HG03575 (cell line): ENCODE measurements around the gene TEX29.

Experiments used
- ATAC-seq: cut with Tn5 transposase; IDR thresholded peaks from one replicate; pipeline ENCODE4 v1.9.1; 2021; ENCODE audit not compliant: unreplicated experiment, insufficient number of reproducible peaks, low FRiP score; ENCODE audit errors: extremely low read depth

The TEX29 gene

DNA sequence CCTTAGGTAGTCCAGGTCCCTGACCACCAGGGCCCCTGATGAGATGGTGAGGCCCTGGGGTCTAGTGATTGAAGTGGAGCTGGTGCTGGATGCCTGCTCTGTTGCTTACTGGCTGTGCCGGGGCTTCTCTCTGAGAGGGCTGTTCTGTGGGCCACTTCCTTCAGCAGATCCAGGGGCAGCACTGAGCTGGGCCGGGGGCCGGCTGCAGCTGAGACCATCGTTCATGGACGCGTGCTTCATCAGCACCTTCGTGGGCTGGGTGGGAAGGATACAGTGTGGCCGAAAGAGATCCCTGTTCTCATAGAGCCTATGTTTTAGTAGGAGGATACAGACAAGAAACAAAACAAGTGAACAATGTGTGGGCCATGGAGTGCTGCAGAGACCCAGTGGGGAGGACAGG is 33.2 kb upstream of the TEX29 start:
- ATAC-seq = no peak

DNA sequence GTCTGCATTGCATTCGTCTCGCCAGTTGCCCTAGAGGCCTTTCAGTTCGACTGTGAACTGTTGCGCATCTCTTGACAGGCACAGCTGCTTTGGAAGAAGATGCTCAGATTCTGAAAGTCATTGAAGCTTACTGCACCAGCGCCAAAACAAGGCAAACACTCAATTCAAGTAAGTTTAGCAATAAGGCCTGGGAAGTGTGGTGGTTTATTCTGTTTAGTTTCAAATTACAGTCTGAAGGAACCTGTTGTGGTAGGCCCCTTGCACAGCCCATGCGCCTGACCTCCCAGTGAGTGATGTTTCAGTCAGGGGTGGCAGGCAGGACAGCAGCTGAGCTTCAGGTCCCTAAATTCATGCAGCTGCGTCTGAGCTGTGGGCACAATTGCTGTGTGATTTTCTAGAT is 32.2 kb upstream of the TEX29 start:
- no peak for ATAC-seq

DNA sequence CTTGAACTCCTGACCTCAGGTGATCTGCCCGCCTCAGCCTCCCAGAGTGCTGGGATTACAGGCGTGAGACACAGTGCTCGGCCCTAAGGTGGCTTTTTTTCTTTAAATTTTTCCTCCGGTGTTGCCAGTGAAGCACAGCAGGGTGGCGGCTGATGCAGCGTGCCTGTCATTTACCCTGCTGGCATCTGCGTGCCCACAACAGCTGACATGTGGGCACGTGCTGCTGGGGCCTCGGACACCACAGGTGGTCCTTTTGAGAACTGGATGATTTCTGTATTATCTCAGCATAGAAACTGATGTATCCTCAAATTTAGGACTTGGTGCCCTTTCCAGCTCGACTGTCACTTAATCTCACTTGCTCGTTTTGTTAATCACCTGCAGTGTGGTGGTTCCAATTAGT is 31.2 kb upstream of the TEX29 start:
- no peak for ATAC-seq

DNA sequence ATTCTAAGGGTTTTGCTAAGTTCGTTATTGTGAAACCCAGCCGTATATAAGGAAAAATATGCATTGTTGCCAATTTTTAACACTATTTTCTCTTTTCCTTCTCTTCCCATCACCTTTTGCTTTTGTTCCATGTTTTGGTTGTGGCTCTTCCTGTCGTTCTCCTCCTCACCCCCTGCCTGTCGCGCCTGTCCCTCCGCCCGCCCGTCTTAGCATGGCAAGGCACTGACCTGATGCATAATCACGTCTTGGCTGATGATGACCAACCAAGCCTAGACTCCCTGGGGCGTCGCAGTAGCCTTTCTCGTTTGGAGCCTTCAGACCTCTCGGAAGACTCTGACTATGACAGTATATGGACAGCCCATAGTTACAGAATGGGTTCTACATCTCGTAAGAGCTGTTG is 28.5 kb upstream of the TEX29 start:
- no peak for ATAC-seq

DNA sequence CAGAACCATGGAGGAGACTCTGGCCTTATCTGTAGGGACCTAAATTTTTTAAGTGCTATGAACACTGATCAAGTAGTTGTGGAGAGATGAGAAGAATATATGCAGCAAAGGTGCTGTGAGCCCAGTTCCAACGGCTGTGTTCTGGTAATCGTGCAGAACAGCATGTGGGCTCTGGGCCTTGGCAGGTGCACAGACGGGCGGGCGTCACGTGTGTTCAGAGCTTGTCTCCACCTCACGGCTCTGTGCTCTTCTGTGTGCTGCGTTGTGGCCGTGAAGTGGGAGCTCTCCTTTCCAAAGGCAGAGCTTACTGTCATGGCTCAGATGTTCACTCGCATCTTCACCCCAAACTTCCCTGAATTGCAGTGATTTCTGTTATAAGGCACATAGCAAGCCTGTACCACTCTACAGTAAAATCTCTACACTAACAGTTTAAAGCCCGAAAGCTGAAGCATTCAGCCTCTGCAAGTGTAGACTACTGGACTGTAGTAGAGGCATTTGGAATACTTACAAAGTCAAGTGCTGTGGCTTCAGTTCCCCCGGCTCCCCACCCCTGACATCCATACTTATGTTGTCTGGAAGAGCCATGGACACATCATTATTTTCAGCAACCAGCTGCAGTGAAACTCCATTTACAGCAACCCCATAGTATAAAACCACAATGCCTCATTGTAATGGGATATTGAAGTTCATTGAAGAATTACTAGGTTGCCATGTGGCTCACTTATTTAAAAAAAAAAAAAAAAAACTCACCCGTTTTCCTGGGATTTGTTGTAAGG is 27.5 kb upstream of the TEX29 start:
- ATAC-seq = no peak

DNA sequence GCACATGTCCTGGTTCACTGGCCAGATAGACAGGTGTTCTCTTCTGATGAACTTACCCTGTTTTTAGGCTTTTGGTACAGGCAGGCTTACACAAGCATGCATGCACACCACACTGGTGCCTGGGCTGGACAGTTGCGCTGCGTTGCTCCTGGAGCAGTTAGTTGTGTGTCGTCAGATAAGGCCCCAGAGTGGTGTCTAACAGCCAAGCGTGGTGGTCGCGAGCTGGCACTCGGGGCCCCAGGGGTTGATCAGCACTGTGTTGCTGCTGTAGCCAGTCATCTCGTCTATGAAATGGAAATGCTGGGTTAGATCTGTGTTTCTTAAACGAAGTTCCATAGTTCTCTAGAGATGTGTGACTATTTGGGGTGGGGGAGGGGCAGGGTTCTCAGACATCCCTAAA is 24.6 kb upstream of the TEX29 start:
- no peak for ATAC-seq

DNA sequence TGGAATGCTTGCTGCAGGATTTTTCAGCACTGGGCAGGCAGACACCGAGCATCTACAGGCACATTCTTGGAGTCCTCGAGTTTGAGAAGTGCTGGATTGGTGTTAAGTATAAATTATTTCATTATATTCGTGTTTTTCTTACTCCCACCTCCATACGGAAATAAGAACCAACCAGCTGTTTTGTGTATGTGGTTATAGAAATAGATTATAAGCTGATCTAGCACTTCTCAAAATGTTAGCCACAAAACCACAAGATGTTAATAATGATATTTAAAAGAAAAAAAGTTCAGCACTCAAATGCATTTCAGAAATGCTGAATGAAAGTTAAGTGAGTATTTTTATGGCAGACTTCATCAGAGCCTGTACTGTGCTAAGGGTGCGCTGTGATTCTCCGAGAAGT is 24.0 kb upstream of the TEX29 start:
- no peak for ATAC-seq

DNA sequence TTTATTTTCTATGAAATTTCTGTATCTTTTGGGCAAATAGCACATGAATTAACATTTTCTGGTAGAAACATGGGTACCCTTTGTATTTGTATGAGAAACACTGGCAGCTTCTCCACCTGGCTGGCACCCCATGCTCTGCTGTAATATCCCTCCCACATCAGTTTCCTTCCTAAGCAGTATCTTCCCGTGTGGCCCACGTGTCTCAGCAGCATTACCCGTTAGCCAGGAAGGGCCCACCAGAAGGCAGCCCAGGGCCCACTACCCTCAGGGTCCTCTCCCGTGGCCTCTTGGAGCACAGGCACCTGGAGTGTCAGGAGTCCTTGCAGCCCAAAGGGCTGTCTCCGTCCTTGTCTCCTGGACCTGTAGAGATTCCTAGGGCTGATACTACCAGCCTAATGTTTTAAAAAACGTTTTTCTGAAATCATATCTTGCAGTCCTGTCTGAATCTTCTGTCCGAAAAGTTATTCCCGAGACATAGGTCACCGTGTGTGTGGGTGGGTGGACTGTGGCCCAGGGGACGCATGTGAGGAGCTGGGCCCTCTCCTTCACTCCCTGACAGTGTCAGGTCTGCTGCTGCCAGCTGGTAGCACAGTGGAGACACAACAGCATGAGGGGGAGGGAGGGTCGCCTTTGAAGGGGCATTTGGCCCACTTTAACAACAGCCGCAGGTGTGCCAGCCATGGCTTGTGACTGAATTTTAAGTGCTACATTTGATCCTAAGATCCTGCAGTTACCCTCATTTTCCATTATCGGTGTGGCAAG is 22.0 kb upstream of the TEX29 start:
- no peak for ATAC-seq

DNA sequence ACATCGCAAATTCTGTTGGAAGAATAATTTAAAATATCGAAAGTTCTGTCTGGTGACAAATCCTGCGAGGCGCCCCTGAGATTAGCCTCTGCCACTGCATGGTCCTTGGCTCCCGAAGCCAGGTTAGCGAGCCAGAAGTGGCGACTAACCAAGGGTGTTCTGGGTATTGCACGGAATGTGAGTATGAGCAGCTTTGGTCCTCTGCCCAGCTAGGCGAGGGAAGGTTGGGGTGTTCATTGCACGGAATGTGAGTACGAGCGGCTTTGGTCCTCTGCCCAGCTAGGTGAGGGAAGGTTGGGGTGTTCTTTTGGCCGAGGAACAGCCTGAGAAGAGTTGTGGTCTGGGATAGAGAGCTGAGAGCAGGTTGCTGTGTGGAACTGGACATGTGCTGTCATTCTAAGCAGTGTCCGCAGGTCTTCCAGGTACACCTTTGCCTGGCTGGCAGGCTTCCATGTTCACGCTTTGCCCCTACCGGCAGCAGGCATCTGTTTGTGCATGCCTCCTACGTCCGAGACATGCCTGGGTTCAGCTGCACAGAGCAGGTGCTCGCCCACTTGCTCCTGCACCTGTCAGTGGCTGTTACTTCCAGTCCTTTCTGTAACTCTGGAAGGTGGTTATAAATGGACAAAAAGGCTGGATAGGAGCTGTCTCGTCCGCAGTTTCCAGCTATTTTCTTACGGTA is 18.3 kb upstream of the TEX29 start:
- ATAC-seq = no peak

DNA sequence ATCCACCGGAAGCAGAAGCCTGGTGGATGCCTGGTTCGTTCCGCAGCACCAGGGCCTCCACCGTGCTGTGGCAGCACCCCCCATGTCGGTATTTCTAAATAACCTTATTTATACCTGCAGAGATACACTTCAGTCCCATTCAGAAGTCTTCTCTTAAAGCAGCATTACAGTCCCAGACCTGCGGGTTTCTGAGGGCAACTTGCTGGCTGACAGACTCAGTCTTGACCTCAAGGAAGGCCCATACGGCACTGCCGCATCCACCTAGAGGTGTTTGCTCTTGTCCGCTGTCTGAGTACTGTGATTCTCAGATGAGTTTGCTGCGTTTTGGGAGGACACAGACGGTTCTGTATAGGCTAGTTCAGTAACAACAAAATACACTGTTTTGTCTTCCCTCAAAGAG is 16.9 kb upstream of the TEX29 start:
- ATAC-seq = no peak

DNA sequence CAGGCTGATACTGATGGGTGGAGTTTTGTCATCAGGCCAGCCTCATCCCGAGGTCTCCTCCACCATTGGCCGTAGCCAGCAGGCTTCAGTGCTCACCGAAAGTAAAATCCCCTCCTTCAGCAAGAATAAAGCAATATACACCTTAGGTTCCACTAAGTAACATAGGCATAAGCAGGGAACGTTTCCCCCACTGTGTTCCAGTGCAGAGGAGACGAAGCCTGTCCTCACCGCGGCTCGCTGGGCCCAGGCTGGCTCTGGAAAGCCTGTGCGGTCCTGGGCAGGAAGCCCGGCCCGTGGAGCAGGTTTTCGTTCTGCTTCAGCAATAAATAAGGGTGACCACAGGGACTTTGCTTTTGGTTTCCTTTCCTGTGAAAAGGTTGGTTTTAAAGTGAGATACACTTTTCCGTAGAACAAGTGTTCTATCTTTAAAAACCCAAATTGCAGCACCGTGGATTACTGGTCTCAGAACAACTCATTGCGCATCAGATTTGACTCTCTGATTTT is 16.3 kb upstream of the TEX29 start:
- peak; percentile 86 for ATAC-seq

DNA sequence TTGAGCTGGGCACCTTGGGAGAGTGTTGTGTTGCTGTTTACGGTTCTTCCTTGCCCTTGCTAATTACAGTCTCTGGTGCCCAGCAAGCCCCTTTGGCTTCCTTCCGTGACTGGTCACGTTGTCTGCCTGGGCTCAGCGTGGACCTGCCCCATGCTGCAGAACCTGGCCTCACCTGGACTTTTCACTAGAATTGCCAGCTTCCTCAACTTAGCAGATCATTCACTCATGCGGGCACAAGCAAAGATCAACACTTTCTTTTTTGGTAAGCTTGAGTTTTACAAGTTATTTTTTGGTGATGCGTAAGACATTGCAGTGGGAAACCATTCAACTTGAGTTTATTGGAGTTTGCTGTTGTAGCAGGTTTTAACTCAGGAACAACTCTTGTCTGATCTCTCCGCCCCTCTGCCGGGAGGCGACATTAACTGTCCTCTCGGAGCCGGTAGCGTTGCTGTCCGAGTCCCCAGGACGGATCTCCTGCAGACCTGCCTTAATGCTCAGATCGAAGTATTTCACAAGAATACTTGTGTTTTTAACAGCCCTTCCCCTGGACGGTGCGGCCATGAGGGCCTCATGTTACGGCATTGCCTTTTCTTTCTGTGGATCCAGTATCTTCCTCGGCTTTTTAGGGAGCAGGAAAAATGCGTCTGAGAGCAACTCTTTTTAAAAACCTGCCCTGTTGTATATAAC is 15.7 kb upstream of the TEX29 start:
- ATAC-seq = no peak

DNA sequence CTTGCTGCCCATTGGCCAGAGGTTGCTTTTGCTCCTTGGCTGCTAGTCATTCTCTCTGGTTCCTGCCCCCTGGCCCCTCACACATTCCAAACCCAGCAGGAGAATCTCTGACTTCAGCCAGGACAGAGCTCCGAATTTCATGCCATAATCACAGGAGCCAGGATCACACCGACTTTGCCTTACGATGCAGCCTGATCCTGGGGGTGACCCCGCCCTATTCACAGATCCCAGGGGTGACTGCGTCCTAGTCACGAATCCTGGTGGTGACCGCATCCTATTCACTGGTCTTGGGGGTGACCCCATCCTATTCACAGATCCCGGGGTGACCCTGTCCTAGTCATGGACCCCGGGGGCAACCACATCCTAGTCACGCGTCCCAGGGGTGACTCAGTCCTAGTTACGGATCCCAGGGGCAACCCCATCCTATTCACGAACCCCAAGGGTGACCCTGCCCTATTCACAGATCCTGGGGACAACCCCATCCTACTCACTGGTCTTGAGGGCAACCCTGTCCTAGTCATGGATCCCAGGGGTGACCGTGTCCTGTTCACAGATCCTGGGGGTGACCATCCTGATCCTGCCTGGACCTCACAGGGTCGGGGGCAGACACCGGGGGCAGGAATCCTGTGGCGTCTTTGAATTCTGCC is 7.4 kb upstream of the TEX29 start:
- no peak for ATAC-seq

DNA sequence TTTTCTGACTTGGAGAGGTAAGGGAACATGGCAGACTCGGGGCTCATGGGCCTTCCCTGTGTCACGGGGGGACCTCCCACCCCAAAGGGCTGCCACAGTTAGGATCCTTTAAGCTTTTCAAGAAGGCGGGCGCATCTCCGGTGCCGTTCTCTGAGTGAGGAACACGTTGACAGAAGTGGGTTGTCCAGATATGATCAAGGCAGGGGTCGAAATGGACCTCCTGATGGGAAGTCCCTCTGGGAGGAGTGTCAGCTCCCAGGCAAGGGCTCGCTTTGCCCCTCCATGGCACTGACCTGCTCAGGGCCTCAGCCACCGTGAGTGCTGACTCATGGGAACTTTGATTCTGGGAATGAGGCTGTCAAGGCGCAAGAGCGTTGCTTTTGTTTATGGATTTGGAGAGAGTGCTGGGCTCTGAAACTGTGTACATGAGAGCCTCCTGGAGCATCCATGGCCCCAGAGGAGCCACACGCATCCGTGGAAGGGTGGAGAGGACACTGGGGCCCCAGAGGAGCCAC is 6.5 kb upstream of the TEX29 start:
- no peak for ATAC-seq

DNA sequence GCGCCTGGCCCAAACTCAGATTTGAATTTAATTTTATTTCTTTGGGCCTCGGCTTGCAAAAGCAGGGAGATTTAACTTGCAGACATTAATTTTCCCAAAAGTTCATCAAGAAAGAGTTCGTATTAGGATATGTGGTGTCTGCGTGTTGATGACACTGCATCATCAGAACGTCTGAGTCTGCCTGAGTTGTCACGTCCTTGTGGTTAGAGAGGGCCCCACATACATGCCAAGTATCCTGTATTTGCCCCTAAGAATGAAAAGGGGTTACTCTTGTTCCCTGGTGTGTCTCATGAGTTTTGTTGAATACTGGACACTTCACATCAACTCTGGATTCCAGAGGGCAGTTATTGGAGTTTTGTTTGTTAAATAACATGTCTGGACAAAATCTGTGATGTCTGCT is 5.6 kb upstream of the TEX29 start:
- no peak for ATAC-seq

DNA sequence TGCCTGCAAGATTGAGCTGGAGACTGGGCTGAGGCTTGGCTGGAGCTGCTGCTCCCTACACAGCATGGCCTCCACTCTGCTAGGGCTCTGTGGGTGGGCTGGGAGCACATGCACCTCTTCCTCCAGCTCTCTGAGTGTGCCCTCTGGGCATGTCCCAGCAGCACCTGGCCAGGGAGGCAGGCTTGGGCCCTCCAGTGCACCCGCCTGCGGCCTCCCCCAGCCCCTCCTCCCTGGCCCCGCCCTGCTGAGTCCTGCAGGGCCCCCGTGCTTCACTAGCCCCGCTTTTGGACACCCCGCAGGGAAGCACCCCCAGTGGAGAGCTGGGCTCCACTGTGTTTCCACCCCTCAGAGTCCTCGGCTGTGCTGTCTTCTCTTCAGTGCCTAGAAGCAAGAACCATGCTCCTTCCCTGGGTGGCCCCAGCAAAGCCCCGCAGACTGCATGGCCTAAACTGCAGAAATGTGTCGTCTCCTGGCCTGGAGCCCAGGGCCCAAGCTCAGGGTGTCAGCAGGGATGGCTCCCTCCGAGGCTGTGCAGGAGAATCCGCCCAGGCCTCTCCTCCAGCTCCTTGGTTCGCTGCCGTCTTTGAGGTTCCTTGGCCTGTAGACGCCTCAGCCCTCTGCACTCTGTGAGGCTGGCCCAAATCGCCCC is 5.0 kb upstream of the TEX29 start:
- no peak for ATAC-seq

DNA sequence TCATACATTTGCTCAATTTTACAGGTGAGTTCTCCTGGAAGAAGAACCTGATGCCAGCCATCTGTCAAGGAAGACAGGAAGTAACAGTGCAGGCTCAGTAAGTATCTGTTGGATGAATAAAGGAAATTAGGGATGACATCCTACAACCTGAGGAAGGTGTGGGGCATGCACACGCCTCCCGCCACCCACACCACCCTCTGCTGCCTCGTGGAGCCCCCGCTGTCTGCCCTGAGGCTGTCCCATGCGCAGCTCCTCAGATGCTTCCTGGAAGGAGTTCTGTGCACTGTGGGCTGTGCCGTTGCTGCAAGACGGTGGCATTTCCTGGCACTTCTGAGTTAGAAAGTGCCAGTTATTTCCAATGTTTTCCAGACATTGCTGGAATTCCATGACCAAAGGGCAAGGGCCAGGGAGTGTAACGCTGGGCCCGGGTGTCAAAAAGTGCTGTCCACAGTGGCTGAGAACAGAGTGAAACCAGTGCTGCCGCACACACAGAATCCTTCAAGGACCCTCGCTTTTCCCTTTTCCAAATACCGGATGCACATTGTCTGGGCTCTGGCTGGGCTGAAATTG is 4.2 kb upstream of the TEX29 start:
- no peak for ATAC-seq

DNA sequence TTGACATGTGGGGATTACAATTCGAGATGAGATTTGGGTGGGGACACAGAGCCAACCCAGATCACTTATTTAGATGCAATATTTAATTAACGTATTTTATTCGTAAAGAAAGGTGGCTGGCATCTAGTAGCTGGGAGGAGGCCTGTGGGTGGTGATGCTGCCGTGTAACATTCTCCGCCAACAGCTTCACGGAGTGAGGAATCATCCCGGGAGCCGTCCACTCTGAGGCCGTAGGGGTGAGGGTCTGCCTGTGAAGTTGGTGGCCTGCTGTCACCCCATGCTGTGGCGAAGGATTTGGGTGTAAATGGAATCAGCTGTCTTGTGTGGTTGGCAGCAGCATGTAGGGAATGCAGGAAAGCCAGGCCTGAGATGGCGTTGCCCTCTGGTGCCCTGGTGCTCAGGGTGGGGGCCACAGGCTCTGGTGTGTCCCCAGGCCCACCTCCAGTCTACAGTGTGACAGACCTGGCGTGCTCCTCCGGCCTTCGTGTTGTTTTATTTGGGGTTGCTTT is 3.3 kb upstream of the TEX29 start:
- no peak for ATAC-seq
